GM18909 (cell line): Measurements from ENCODE around the gene WWC2.
"Not testable (repeated sequence)": the region's sequence is repeated elsewhere in the genome, so short reads cannot be mapped to it uniquely, and the experiment has no call there.

Experiments
- ATAC-seq: cut with Tn5 transposase; IDR thresholded peaks from one replicate; pipeline ENCODE4 v1.9.1; 2021; ENCODE audit warnings: mild to moderate bottlenecking; ENCODE audit not compliant: unreplicated experiment, poor library complexity

WWC2 gene

DNA sequence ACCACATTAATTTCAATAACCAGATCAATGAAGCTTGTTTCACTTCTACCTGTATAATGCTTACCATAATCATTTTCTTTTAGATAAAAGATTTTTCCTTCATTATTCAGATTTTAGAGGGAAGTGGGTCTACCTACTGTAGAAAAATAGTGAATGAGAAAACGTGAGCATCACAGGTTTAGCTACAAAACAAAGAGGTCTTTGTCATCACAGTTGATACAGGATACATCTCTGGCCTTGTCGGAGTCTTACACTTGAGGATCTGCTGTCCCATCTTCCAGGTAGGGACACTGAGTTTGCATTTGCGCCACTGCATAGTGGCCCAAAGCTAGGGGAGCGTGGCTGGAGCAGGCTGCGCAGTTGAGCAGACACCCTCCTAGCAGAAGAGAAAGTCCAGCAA is 222.5 kb downstream of the WWC2 start:
- ATAC-seq: no peak

DNA sequence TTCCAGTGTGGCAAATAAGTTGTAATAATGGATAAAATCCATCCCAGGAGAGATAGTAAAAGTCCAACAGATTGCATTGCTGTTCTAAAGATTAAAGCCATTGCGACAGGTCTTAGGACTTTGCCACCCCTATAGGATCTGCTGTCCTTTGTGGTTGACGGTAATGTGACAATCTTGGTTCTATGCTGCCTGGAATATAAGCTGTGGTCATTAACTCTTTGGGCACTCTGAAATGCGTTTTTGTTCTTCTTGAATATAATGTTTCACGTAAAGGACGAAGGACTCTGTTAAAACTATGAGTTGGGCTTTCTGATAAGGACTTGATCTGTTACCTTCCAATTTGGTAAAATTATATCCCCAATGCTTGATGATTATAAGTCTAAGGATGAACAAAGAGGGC is 223.3 kb downstream of the WWC2 start, which contains the start of gene CLDN24:
Gene CLDN24 (minus strand): TSS at position 101 of the 400 bp plus-strand sequence. CDS start 0 bp downstream, at position 101.
- ATAC-seq: no peak

DNA sequence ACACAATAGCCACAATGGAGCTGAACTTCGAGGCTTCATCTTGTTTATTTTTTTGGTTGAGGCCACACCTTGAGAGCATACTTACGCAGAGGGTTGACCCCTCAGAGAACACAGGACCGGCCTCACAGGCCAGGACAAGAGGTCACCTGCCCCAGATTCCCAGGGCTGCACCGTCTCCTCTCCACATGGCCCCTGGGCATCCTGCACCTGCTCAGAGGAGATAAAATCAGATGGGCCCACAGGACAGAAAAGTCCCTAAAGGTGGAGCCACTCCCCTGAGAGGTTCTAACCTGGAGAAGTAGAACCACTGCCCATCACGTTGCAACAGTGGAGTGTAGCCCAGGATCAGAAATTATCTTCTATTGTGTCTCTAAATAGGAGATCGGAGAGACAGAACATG is 224.2 kb downstream of the WWC2 start:
- ATAC-seq: no peak

- not testable (repeated sequence) for ATAC-seq
Measured at GRCh38 chr4:183324056-183324455, 225.0 kb downstream of the WWC2 start.

GRCh38 chr4:183324619-183325018 is 225.6 kb downstream of the WWC2 start:
- ATAC-seq: no peak

DNA sequence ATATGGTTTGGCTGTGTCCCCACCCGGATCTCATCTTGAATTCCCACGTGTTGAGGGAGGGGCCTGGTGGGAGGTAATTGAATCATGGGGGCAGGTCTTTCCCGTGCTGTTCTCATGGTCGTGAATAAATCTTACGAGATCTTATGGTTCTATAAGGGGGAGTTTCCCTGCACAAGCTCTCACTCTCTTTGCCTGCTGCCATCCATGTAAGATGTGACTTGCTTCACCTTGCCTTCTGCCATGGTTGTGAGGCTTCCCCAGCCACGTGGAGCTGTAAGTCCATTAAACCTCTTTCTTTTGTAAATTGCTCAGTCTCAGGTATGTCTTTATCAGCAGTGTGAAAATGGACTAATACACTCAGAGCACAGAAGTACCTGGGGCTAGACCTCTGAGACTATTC is 227.3 kb downstream of the WWC2 start:
- ATAC-seq: not testable (repeated sequence)

DNA sequence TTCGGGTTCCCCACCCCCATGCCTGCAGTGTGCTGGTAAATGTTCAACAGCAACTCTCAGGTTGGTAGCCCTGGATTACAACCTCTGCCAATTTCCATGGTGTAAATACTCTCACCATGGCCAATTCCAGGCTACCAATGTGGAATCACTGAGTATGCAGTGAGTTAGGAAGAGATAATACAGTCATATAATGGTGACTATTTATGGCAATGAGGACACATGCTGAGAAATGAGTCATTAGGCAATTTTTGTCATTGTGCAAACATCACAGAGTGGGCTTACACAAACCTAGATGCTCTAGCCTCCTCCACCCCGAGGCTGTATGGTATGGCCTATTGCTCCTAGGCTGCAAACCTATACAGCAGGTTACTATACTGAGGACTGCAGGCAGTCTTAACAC is 227.8 kb downstream of the WWC2 start:
- no peak for ATAC-seq

DNA sequence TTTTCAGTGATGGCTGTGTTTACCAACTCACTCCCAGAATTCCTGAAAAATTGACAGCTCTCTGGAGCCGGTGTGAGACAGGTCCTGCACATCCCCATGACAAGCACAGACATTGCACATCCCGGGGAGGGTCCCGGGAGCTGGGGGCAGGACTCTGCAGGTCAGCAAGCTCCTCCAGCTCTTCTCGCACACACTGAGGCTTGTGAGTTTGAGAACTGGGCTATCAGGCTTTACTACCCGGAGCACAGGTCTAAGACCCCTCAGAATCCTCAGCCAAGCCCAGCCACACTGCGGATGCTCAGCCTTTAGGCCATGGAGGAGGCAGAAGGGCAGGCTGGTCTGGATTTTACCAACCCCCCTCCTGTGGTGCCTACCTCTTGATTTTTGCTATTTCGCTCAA is 228.8 kb downstream of the WWC2 start:
- ATAC-seq: no peak

DNA sequence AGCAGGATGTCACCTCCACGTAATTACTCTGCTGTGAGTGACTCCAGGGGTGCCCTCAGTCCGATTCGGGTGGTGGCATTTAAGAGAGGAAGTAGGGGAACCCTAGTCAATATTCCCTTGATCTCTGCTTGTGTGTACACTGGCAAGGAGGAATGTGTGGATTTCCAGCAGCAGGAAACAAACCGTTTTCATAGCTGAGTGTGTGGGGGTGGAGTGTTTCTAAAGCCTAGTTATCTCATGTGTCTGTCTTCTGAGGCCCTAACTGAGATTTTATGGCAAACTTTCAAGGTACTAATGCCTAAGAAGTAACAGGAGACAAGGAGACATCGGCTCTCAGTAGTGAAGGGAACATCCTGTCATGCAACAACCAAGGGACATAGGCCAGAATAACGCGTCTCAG is 229.8 kb downstream of the WWC2 start:
- no peak for ATAC-seq

DNA sequence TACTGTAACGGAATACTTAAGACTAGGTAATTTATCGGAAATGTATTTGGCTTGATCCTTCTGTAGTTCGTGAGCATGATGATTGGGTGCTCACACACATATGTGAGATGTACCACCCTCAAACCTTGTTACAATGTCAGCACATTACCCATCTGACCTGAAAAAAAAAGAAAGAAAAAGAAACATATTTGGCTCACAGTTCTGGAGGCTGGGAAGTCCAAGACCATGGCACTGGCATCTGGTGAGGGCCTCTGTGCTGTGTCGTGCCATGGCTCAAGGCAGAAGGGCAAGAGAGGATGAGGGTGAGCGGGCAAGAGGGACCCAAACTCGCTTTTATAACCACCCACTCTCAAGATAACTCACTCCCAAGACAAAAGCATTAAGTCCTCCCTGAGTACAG is 230.2 kb downstream of the WWC2 start:
- ATAC-seq: no peak

GRCh38 chr4:183329954-183330742 is 231.1 kb downstream of the WWC2 start:
- no peak for ATAC-seq

- no peak for ATAC-seq
Measured at GRCh38 chr4:183330841-183331240, 231.8 kb downstream of the WWC2 start.

GRCh38 chr4:183332447-183332846 is 233.4 kb downstream of the WWC2 start:
- no peak for ATAC-seq

DNA sequence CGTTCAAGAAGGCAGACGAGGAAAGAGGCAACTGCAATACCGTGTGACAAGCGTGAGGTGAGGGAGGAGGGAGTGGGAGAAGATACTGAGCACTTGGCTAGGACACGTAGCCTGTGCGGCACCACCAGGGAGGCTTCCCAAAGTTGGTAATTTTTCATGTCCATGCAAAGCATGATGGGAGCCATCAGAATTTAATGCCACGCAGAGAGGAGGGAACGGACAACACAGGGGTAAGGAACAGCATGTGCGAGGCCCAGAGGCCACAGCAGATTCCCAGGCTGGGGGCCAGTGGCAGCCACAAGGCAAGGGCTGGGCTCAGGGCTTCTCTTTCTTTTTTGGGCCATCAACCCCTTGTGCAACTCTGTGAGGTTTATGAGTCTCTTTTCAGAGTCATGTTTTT is 234.1 kb downstream of the WWC2 start:
- no peak for ATAC-seq

DNA sequence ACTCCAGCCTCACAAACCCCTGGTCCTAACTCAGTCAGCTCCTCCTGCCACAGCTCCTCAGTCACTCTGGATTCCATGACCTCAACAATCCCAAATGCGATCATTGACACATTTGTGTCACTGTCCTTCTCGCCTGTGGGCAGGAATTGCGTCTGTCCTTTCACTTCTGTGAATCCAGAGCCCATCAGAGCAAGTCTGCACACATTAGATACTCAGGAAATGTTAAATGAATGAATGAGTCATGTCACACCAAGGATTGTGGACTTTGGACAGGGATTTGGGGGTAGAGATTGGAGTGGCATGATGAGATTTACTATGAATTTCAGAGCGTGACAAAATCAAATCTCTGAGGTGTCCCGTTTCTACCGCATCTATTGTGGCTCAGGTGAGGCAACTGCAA is 234.9 kb downstream of the WWC2 start:
- ATAC-seq: no peak

- ATAC-seq: no peak
Measured at GRCh38 chr4:183335369-183335940, 236.4 kb downstream of the WWC2 start.

DNA sequence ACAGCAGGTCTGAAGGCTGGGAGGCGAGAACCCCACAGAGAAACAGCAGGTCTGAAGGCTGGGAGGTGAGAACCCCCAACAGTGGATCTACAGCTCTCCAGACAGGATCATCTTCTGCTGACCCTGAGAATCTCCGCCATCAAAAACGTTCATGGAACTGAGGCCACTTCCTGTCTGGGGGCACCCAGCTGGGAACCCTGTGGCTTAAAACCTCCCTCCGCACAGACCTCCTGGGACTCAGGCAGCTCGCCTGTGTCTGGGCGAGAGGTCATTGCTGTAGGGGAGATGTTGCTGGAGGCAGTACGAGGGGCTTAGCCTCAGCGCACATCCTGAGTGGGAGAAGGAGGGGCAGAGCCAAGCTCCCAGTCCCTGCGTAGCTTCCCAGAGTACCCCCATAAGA is 238.3 kb downstream of the WWC2 start:
- no peak for ATAC-seq

DNA sequence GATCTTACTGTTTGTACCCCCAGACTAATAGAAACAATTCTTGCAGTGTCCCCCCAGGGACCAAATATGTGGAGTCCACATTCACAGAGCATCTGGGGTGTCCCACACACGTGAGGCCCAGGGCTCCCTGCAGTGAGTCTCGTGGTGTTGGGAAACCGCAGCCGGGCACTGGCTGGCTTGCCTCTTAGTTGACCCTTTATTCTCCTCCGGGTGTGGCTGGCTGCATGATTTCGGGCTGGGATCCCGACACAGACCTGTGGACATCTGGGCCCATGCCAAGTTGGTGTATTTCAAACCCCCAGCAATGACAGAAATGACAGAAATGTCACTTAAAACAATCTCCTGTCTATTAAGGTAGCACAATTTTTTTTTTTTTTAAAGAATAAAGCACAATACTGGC is 238.8 kb downstream of the WWC2 start:
- ATAC-seq: no peak

GRCh38 chr4:183342541-183343533 is 243.8 kb downstream of the WWC2 start:
- peak; percentile 64 for ATAC-seq

- ATAC-seq: no peak
Measured at GRCh38 chr4:183343730-183344129, 244.7 kb downstream of the WWC2 start.
